ENCODE measurements around the gene VGLL4.

VGLL4 gene

GRCh38 chr3:11510356-11510755, 133.4 kb downstream of the VGLL4 start:
- Histone ChIP-seq H3K4me2 (ENCODE audit: low read depth, low read length, poor library complexity, severe bottlenecking) (peak overlapping the region; percentile 36), H3K27ac (ENCODE audit: low read depth, low read length) (peak overlapping the region; percentile 64), H3K4me3 (ENCODE audit: insufficient read depth, low read length, poor library complexity, severe bottlenecking) (no peak overlapping the region)

GRCh38 chr3:11510001-11510340, 133.7 kb downstream of the VGLL4 start:
- TF ChIP-seq EZH2phosphoT487 (conservative IDR thresholded peaks at IDR 0.05; ENCODE audit: low read length) (no peak), CTCF (IDR thresholded peaks at IDR 0.05; ENCODE audit: insufficient read depth, low read length, poor library complexity, severe bottlenecking) (no peak)
- Histone ChIP-seq H3K4me2 (ENCODE audit: low read depth, low read length, poor library complexity, severe bottlenecking) (peak overlapping the region; percentile 36), H3K4me3 (ENCODE audit: insufficient read depth, low read length, poor library complexity, severe bottlenecking) (no peak overlapping the region), H3K27me3 (ENCODE audit: low read length) (no peaks in the 10 kb centered on the region), H3K9me3 (ENCODE audit: insufficient read depth, low read length) (no peaks in the 10 kb centered on the region), H3K27ac (ENCODE audit: low read depth, low read length) (peak overlapping the region; percentile 64), H2AFZ (ENCODE audit: low read depth, low read length, severe bottlenecking) (no peak overlapping the region), H3K36me3 (ENCODE audit: low read length) (no peaks in the 10 kb centered on the region), H3K79me2 (ENCODE audit: insufficient read depth, low read length) (no peaks in the 10 kb centered on the region), H3K9ac (ENCODE audit: low read length) (no peak overlapping the region), H3K9me2 (replicated peaks; ENCODE audit: insufficient read depth, low read length) (no peaks in the 10 kb centered on the region), H4K20me1 (ENCODE audit: low read depth, low read length) (no peaks in the 10 kb centered on the region), H3F3A (ENCODE audit: insufficient read depth) (0 out of 2 replicates have a peak, but pooled peaks cover 8% of the 10 kb centered on the region)

More at GRCh38 chr3:11510356-11510755, 133.4 kb downstream of the VGLL4 start:
- H3K27me3 ChIP-seq (ENCODE audit: low read length) = no peaks in the 10 kb centered on the region
- H3K36me3 ChIP-seq (ENCODE audit: low read length) = no peaks in the 10 kb centered on the region
- H3K9me3 ChIP-seq (ENCODE audit: insufficient read depth, low read length) = no peaks in the 10 kb centered on the region
- no peaks in the 10 kb centered on the region for H4K20me1 ChIP-seq (ENCODE audit: low read depth, low read length)
- TF ChIP-seq EZH2phosphoT487 (conservative IDR thresholded peaks at IDR 0.05; ENCODE audit: low read length) = no peak
- no peak for TF ChIP-seq CTCF (IDR thresholded peaks at IDR 0.05; ENCODE audit: insufficient read depth, low read length, poor library complexity, severe bottlenecking)
- 0 out of 2 replicates have a peak, but pooled peaks cover 8% of the 10 kb centered on the region for H3F3A ChIP-seq (ENCODE audit: insufficient read depth)
- H3K9ac ChIP-seq (ENCODE audit: low read length) = no peak overlapping the region
- H3K9me2 ChIP-seq (replicated peaks; ENCODE audit: insufficient read depth, low read length) = no peaks in the 10 kb centered on the region
- H3K79me2 ChIP-seq (ENCODE audit: insufficient read depth, low read length) = no peaks in the 10 kb centered on the region
- H2AFZ ChIP-seq (ENCODE audit: low read depth, low read length, severe bottlenecking) = no peak overlapping the region

- Histone ChIP-seq H3K9ac (ENCODE audit: low read length) (no peak overlapping the region), H3K4me2 (ENCODE audit: low read depth, low read length, poor library complexity, severe bottlenecking) (peak overlapping the region; percentile 36), H3K9me2 (replicated peaks; ENCODE audit: insufficient read depth, low read length) (no peaks in the 10 kb centered on the region), H2AFZ (ENCODE audit: low read depth, low read length, severe bottlenecking) (no peak overlapping the region), H3K27me3 (ENCODE audit: low read length) (no peaks in the 10 kb centered on the region), H3K79me2 (ENCODE audit: insufficient read depth, low read length) (no peaks in the 10 kb centered on the region), H3K4me3 (ENCODE audit: insufficient read depth, low read length, poor library complexity, severe bottlenecking) (no peak overlapping the region), H3F3A (ENCODE audit: insufficient read depth) (0 out of 2 replicates have a peak, but pooled peaks cover 8% of the 10 kb centered on the region), H3K9me3 (ENCODE audit: insufficient read depth, low read length) (no peaks in the 10 kb centered on the region), H4K20me1 (ENCODE audit: low read depth, low read length) (no peaks in the 10 kb centered on the region), H3K27ac (ENCODE audit: low read depth, low read length) (peak overlapping the region; percentile 64), H3K36me3 (ENCODE audit: low read length) (no peaks in the 10 kb centered on the region)
- no peak for TF ChIP-seq CTCF (IDR thresholded peaks at IDR 0.05; ENCODE audit: insufficient read depth, low read length, poor library complexity, severe bottlenecking)
- no peak for TF ChIP-seq EZH2phosphoT487 (conservative IDR thresholded peaks at IDR 0.05; ENCODE audit: low read length)
Observed at GRCh38 chr3:11509173-11510000, 134.3 kb downstream of the VGLL4 start.
